Measurements from ENCODE around the gene TRIM10. TPM values are rescaled to one million over a fixed set of nuclear protein-coding genes. Genes with fewer than 3 reads are reported as not detected.

The TRIM10 gene
- polyA plus RNA-seq, 1 experiment: not detected

DNA sequence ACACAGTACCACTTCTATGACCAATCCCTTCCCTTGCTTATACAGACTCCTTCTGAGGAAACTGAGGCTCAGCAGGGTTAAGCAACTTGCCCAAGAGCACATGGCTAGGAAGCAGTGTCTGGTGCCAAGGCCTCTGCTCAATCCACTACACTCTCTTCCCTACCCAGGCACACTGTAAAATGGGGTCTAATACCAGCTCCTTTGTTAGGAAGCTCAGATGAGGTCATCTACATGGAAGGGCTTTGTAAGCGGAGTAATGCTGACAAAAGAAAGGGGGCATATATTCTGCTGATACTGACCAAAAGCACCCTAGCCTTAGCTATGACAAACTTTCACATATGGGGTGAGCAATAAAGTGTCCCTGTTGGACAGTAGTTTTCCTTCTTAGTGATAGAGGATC lies 43.1 kb upstream of the TRIM10 start:
- CTCF ChIA-PET: interaction anchor here (1.0 kb wide), 1 partner anchor 15 kb away, joined by 4 read pairs; no protein-coding TSS in a partner anchor

DNA sequence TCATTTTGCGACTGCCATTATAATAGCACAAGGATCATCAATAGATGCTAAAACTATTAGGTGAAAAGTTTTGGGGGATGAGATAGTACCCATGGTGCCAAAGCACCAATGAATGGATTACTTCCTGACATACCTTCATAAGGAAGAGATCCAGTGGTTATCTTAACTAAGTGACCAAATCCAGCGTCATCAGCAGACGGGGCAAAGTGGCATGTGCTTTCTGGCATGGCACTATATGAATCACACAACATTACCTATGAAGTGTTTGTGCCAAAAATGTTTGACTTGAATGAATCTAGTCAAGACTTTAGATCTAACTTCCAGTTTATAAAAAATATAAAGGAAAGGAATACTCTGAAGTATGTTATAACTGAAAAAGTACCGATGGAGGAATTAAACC lies 41.4 kb upstream of the TRIM10 start:
- TF ChIP-seq, protein P1, sequence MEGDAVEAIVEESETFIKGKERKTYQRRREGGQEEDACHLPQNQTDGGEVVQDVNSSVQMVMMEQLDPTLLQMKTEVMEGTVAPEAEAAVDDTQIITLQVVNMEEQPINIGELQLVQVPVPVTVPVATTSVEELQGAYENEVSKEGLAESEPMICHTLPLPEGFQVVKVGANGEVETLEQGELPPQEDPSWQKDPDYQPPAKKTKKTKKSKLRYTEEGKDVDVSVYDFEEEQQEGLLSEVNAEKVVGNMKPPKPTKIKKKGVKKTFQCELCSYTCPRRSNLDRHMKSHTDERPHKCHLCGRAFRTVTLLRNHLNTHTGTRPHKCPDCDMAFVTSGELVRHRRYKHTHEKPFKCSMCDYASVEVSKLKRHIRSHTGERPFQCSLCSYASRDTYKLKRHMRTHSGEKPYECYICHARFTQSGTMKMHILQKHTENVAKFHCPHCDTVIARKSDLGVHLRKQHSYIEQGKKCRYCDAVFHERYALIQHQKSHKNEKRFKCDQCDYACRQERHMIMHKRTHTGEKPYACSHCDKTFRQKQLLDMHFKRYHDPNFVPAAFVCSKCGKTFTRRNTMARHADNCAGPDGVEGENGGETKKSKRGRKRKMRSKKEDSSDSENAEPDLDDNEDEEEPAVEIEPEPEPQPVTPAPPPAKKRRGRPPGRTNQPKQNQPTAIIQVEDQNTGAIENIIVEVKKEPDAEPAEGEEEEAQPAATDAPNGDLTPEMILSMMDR (IDR thresholded peaks at IDR 0.05; ENCODE audit: insufficient read depth, low read depth, low read length): no peak
- ChIA-PET CTCF (no interaction called here), POLR2A (interaction anchor here (0.6 kb wide), 1 partner anchor 705 kb away, joined by 3 read pairs; no protein-coding TSS in a partner anchor)
- Histone ChIP-seq H3K4me3 (ENCODE audit: low read depth, low read length) (no peak overlapping the region), H3K36me3 (ENCODE audit: control insufficient read depth, insufficient read depth, low read length) (peaks cover 13% of the 10 kb centered on the region), H3K27me3 (ENCODE audit: control insufficient read depth, insufficient read depth, low read length) (no peaks in the 10 kb centered on the region)
- DNase-seq (ENCODE audit: low read depth): no peak

More for the DNA sequence above, 43.1 kb upstream of the TRIM10 start:
- H3K4me3 ChIP-seq (ENCODE audit: low read depth, low read length): no peak overlapping the region
- TF ChIP-seq, protein P1 (IDR thresholded peaks at IDR 0.05; ENCODE audit: insufficient read depth, low read depth, low read length): no peak
- POLR2A ChIA-PET: no interaction called here
- H3K27me3 ChIP-seq (ENCODE audit: control insufficient read depth, insufficient read depth, low read length): no peaks in the 10 kb centered on the region
- DNase-seq (ENCODE audit: low read depth): no peak
- H3K36me3 ChIP-seq (ENCODE audit: control insufficient read depth, insufficient read depth, low read length): peaks cover 4% of the 10 kb centered on the region

DNA sequence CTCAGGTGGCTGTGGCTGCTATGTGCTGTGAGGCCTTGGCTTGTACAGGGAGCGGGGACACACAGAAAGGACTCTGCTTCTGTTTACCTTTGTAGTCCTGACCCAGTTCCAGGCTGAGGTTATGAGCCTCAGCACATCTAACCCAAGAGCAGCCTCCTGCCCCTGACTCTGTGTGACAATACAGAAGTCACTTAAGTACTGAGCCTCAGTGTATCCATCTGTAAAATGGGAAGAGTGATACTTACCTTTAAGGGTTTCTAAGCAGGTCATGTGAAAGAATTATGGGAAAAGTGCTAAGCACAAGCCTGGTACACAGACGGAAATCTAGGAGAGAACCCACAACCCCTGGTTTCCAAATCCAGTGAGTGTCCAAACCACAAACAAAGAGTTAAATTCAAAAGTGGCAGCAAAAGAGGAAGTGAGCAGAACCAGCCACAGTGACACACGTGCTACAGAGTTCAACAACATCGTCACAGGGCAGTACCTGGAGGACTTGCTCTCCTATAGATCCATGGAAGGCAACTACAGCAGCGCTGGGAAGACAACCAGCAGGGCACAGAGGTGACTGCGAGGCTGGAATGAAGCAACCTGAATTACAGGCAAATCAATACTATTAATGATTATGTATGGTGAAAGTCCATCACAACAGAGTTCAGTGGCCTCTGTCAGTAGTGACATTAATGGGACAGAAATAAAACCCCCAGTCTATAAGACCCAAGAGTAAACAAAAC lies 39.7 kb upstream of the TRIM10 start:
- TF ChIP-seq, protein P1 (IDR thresholded peaks at IDR 0.05; ENCODE audit: insufficient read depth, low read depth, low read length): no peak
- H3K27me3 ChIP-seq (ENCODE audit: control insufficient read depth, insufficient read depth, low read length): no peaks in the 10 kb centered on the region
- DNase-seq (ENCODE audit: low read depth): no peak
- no peak overlapping the region for H3K4me3 ChIP-seq (ENCODE audit: low read depth, low read length)
- POLR2A ChIA-PET: no interaction called here
- H3K36me3 ChIP-seq (ENCODE audit: control insufficient read depth, insufficient read depth, low read length): peaks cover 21% of the 10 kb centered on the region
- CTCF ChIA-PET: interaction anchor here (1.0 kb wide), 1 partner anchor 70 kb away, joined by 3 read pairs; no protein-coding TSS in a partner anchor

DNA sequence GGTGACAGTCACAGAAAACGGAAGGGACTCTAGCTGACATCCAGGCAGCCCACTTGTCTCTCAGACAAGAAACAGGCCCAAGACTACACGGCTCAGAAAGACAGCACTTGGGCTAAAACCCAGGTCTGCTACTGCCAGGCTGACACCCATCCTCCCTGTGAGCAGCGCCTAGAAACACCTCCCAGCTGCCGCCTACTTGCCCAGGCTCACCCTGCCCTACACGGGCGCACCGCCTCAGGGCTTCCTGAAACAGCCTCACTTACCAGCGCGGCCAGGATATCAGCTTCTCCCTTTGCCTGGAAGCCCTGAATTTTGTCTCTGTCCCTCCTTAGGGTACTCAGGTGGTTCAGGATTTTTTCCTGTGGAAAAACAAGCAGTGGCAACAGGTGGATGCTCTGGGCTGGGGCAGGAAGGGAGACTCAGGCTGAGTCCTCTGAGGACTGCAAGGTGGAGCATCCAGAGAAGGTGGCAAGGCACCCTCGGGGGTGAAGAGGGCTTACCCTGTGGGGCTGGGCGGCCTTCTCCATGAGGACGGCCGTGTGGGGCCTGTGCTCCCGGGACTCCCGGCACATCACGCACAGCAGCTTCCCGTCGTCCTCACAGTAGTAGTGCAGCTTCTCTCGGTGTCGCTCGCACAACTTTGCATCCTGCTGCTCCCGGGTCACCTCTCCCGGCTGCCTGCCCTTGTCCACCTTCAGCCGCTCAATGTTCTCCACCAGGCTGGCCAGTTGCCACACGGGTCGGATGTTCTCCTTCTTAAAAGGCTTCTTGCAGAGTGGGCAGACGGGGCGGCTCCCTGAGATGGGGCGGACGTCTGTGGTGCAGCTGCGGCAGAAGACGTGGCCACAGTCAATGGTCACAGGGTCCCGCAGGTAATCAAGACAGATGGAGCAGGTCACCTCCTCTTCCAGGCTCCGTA lies 37.4 kb upstream of the TRIM10 start:
- TF ChIP-seq, protein P1 (IDR thresholded peaks at IDR 0.05; ENCODE audit: insufficient read depth, low read depth, low read length): no peak

DNA sequence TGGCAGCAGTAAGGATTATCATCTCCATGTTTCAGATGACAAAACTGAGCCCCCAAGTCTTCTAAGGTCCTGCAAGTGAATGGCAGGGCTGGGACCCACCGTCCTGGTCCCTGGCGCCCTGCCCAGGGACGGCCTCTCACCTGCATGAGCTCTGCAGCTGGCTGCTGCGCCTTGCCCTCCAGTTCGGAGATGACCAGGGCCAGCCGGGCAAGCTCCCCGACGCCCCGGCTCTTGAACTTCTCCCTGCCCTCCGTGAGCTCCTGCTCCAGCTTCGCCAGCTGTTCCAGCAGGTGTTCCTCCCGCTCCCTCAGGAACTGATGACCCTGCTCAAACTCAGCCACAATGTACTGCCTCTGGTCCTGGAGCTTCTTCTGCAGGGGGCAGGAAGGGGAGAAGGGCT lies 35.4 kb upstream of the TRIM10 start:
- POLR2A ChIA-PET: no interaction called here
- no peaks in the 10 kb centered on the region for H3K27me3 ChIP-seq (ENCODE audit: control insufficient read depth, insufficient read depth, low read length)
- no peak for DNase-seq (ENCODE audit: low read depth)
- no peak overlapping the region for H3K4me3 ChIP-seq (ENCODE audit: low read depth, low read length)
- CTCF ChIA-PET: interaction anchor here (0.6 to 4.8 kb wide), 3 partner anchors 10 to 246 kb away, joined by 3 to 17 read pairs (median 4); no protein-coding TSS in a partner anchor
- TF ChIP-seq, protein P1 (IDR thresholded peaks at IDR 0.05; ENCODE audit: insufficient read depth, low read depth, low read length): no peak
- peaks cover 26% of the 10 kb centered on the region for H3K36me3 ChIP-seq (ENCODE audit: control insufficient read depth, insufficient read depth, low read length)

More for the DNA sequence above, 37.4 kb upstream of the TRIM10 start:
- CTCF ChIA-PET: interaction anchor here (4.8 kb wide), 1 partner anchor 8 kb away, joined by 17 read pairs; no protein-coding TSS in a partner anchor
- DNase-seq (ENCODE audit: low read depth): no peak
- H3K36me3 ChIP-seq (ENCODE audit: control insufficient read depth, insufficient read depth, low read length): peaks cover 22% of the 10 kb centered on the region
- POLR2A ChIA-PET: no interaction called here
- no peaks in the 10 kb centered on the region for H3K27me3 ChIP-seq (ENCODE audit: control insufficient read depth, insufficient read depth, low read length)
- H3K4me3 ChIP-seq (ENCODE audit: low read depth, low read length): no peak overlapping the region
